Activated naive CD4-positive, alpha-beta T cell treated with anti-CD3 and anti-CD28 coated beads, Interleukin-2, amount 10 ng/mL, durations not matched to agents 7 days and 5 days (primary cell): ENCODE data around the gene ITGA2B.

Source experiments
- CTCF ChIA-PET: fragments of 350-600 bp; sonication (Branson Sonifier 250); formaldehyde crosslinking; loops from one replicate; lab custom pipeline; 2021; ENCODE audit warnings: antibody characterized with exemption; lab: Charles Lee
- DNase-seq: peaks from one replicate; pipeline ENCODE4 v3.0.0-alpha.2; 2020
- H3K27ac Mint-ChIP-seq: one replicate; pipeline ENCODE4 v1.8.0; 2021; ENCODE audit warnings: mild to moderate bottlenecking, moderate library complexity, mixed read lengths
- H3K27me3 Mint-ChIP-seq: one replicate; pipeline ENCODE4 v1.8.0; 2021; ENCODE audit warnings: mild to moderate bottlenecking, mixed read lengths
- H3K36me3 Mint-ChIP-seq: one replicate; pipeline ENCODE4 v1.8.0; 2021; ENCODE audit warnings: mixed read lengths
- H3K4me1 Mint-ChIP-seq: one replicate; pipeline ENCODE4 v1.8.0; 2021; ENCODE audit warnings: mixed read lengths
- H3K4me3 Mint-ChIP-seq: one replicate; pipeline ENCODE4 v1.8.0; 2021; ENCODE audit warnings: mild to moderate bottlenecking, moderate library complexity, mixed read lengths
- H3K9me3 Mint-ChIP-seq: one replicate; pipeline ENCODE4 v1.8.0; 2021; ENCODE audit warnings: mixed read lengths

Gene ITGA2B

GRCh38 chr17:44359006-44359405, 30.4 kb downstream of the ITGA2B start:
- Mint-ChIP-seq H3K27ac (no peak overlapping the region), H3K4me3 (no peak overlapping the region), H3K4me1 (peaks cover 3% of the 10 kb centered on the region), H3K36me3 (no peaks in the 10 kb centered on the region), H3K27me3 (peaks cover 84% of the 10 kb centered on the region), H3K9me3 (no peaks in the 10 kb centered on the region)
- CTCF ChIA-PET = interaction anchor here (0.6 to 5.1 kb wide), 2 partner anchors 10 to 1231 kb away, joined by 3 to 34 read pairs; no protein-coding TSS in a partner anchor
- DNase-seq = no peak

- Mint-ChIP-seq H3K27me3 (peaks cover 78% of the 10 kb centered on the region), H3K4me3 (no peak overlapping the region), H3K36me3 (no peaks in the 10 kb centered on the region), H3K9me3 (no peaks in the 10 kb centered on the region), H3K4me1 (peaks cover 3% of the 10 kb centered on the region), H3K27ac (no peak overlapping the region)
- CTCF ChIA-PET = interaction anchor here (0.7 to 1.9 kb wide), 3 partner anchors 9 to 165 kb away, joined by 4 to 6 read pairs (median 4); no protein-coding TSS in a partner anchor
- DNase-seq = no peak
Measured at GRCh38 chr17:44358066-44358465, 31.4 kb downstream of the ITGA2B start.

- CTCF ChIA-PET = interaction anchor here (2.3 kb wide), 1 partner anchor 11 kb away, joined by 7 read pairs; no protein-coding TSS in a partner anchor
- H3K27me3 Mint-ChIP-seq = peaks cover 59% of the 10 kb centered on the region
- H3K9me3 Mint-ChIP-seq = no peaks in the 10 kb centered on the region
- H3K4me3 Mint-ChIP-seq = no peak overlapping the region
- no peak for DNase-seq
- H3K36me3 Mint-ChIP-seq = peaks cover 9% of the 10 kb centered on the region
- peaks cover 6% of the 10 kb centered on the region for H3K4me1 Mint-ChIP-seq
- H3K27ac Mint-ChIP-seq = no peak overlapping the region
Measured at GRCh38 chr17:44356241-44356640, 33.2 kb downstream of the ITGA2B start.

GRCh38 chr17:44355642-44356099, 33.8 kb downstream of the ITGA2B start:
- DNase-seq = no peak
- H3K4me3 Mint-ChIP-seq = no peak overlapping the region
- peaks cover 54% of the 10 kb centered on the region for H3K27me3 Mint-ChIP-seq
- no peak overlapping the region for H3K27ac Mint-ChIP-seq
- H3K9me3 Mint-ChIP-seq = no peaks in the 10 kb centered on the region
- peaks cover 6% of the 10 kb centered on the region for H3K4me1 Mint-ChIP-seq
- CTCF ChIA-PET = interaction anchor here (1.7 to 2.3 kb wide), 2 partner anchors 7 to 11 kb away, joined by 7 to 9 read pairs; partner anchors contain the start of gene FAM171A2
- peaks cover 10% of the 10 kb centered on the region for H3K36me3 Mint-ChIP-seq

- H3K4me1 Mint-ChIP-seq = peaks cover 6% of the 10 kb centered on the region
- peaks cover 12% of the 10 kb centered on the region for H3K36me3 Mint-ChIP-seq
- CTCF ChIA-PET = interaction anchor here (0.6 to 2.3 kb wide), 8 partner anchors 8 to 143 kb away, joined by 3 to 9 read pairs (median 4); partner anchors contain the start of genes FAM171A2 and GRN
- peak; percentile 66 for DNase-seq
- H3K27me3 Mint-ChIP-seq = peaks cover 46% of the 10 kb centered on the region
- no peak overlapping the region for H3K27ac Mint-ChIP-seq
- no peaks in the 10 kb centered on the region for H3K9me3 Mint-ChIP-seq
- H3K4me3 Mint-ChIP-seq = peak overlapping the region; percentile 52
Measured at GRCh38 chr17:44354582-44355561, 34.6 kb downstream of the ITGA2B start.

- Mint-ChIP-seq H3K9me3 (no peaks in the 10 kb centered on the region), H3K36me3 (peaks cover 15% of the 10 kb centered on the region), H3K4me3 (peak overlapping the region; percentile 57), H3K27me3 (peaks cover 35% of the 10 kb centered on the region), H3K4me1 (peaks cover 6% of the 10 kb centered on the region), H3K27ac (no peak overlapping the region)
- CTCF ChIA-PET = interaction anchor here (0.6 to 1.7 kb wide), 9 partner anchors 8 to 144 kb away, joined by 3 to 9 read pairs (median 3); partner anchors contain the start of genes FAM171A2 and GRN
- DNase-seq = peak; percentile 36
Measured at GRCh38 chr17:44353672-44354331, 35.6 kb downstream of the ITGA2B start.

- DNase-seq = no peak
- CTCF ChIA-PET = interaction anchor here (0.6 to 2.2 kb wide), 5 partner anchors 19 to 165 kb away, joined by 3 to 8 read pairs (median 4); no protein-coding TSS in a partner anchor
- H3K36me3 Mint-ChIP-seq = peaks cover 15% of the 10 kb centered on the region
- H3K27ac Mint-ChIP-seq = no peak overlapping the region
- H3K9me3 Mint-ChIP-seq = no peaks in the 10 kb centered on the region
- H3K4me3 Mint-ChIP-seq = peak overlapping the region; percentile 56
- peaks cover 28% of the 10 kb centered on the region for H3K27me3 Mint-ChIP-seq
- peaks cover 10% of the 10 kb centered on the region for H3K4me1 Mint-ChIP-seq
Measured at GRCh38 chr17:44352828-44353671, 36.4 kb downstream of the ITGA2B start.

- no peak for DNase-seq
- Mint-ChIP-seq H3K36me3 (peaks cover 15% of the 10 kb centered on the region), H3K4me1 (peaks cover 10% of the 10 kb centered on the region), H3K27me3 (peaks cover 25% of the 10 kb centered on the region), H3K9me3 (no peaks in the 10 kb centered on the region), H3K4me3 (peak overlapping the region; percentile 56), H3K27ac (no peak overlapping the region)
- CTCF ChIA-PET = interaction anchor here (1.0 to 5.5 kb wide), 8 partner anchors 9 to 171 kb away, joined by 4 to 34 read pairs (median 5); partner anchors contain the start of gene FAM171A2
Measured at GRCh38 chr17:44351961-44352827, 37.3 kb downstream of the ITGA2B start.

GRCh38 chr17:44351464-44351863, 38.0 kb downstream of the ITGA2B start:
- no peaks in the 10 kb centered on the region for H3K9me3 Mint-ChIP-seq
- H3K36me3 Mint-ChIP-seq = peaks cover 15% of the 10 kb centered on the region
- DNase-seq = no peak
- H3K4me1 Mint-ChIP-seq = peaks cover 11% of the 10 kb centered on the region
- H3K27me3 Mint-ChIP-seq = peaks cover 24% of the 10 kb centered on the region
- CTCF ChIA-PET = interaction anchor here (1.0 to 5.5 kb wide), 8 partner anchors 9 to 172 kb away, joined by 4 to 34 read pairs (median 7); partner anchors contain the start of gene FAM171A2
- H3K4me3 Mint-ChIP-seq = no peak overlapping the region
- H3K27ac Mint-ChIP-seq = no peak overlapping the region

GRCh38 chr17:44350733-44351226, 38.7 kb downstream of the ITGA2B start:
- CTCF ChIA-PET = interaction anchor here (1.0 to 5.5 kb wide), 9 partner anchors 9 to 173 kb away, joined by 3 to 34 read pairs (median 4); partner anchors contain the start of gene FAM171A2
- H3K4me3 Mint-ChIP-seq = no peak overlapping the region
- peak; percentile 83 for DNase-seq
- no peaks in the 10 kb centered on the region for H3K9me3 Mint-ChIP-seq
- H3K27ac Mint-ChIP-seq = no peak overlapping the region
- H3K36me3 Mint-ChIP-seq = peaks cover 15% of the 10 kb centered on the region
- peaks cover 17% of the 10 kb centered on the region for H3K27me3 Mint-ChIP-seq
- peaks cover 18% of the 10 kb centered on the region for H3K4me1 Mint-ChIP-seq

- no peaks in the 10 kb centered on the region for H3K9me3 Mint-ChIP-seq
- H3K4me1 Mint-ChIP-seq = peaks cover 29% of the 10 kb centered on the region
- peaks cover 15% of the 10 kb centered on the region for H3K36me3 Mint-ChIP-seq
- H3K4me3 Mint-ChIP-seq = no peak overlapping the region
- DNase-seq = no peak
- H3K27me3 Mint-ChIP-seq = peaks cover 14% of the 10 kb centered on the region
- no peak overlapping the region for H3K27ac Mint-ChIP-seq
- CTCF ChIA-PET = interaction anchor here (0.6 to 5.5 kb wide), 7 partner anchors 12 to 146 kb away, joined by 3 to 34 read pairs (median 4); partner anchors contain the start of gene FAM171A2
Measured at GRCh38 chr17:44349553-44350070, 39.8 kb downstream of the ITGA2B start.

- Mint-ChIP-seq H3K27me3 (peaks cover 12% of the 10 kb centered on the region), H3K4me3 (no peak overlapping the region), H3K9me3 (no peaks in the 10 kb centered on the region), H3K4me1 (peaks cover 32% of the 10 kb centered on the region), H3K36me3 (peaks cover 15% of the 10 kb centered on the region), H3K27ac (no peak overlapping the region)
- CTCF ChIA-PET = interaction anchor here (1.4 to 5.5 kb wide), 4 partner anchors 13 to 139 kb away, joined by 3 to 34 read pairs (median 19); partner anchors contain the start of gene FAM171A2
- no peak for DNase-seq
Measured at GRCh38 chr17:44348988-44349364, 40.5 kb downstream of the ITGA2B start.
